ENCODE data around the gene ZNF644.

- TF ChIP-seq, protein P1, sequence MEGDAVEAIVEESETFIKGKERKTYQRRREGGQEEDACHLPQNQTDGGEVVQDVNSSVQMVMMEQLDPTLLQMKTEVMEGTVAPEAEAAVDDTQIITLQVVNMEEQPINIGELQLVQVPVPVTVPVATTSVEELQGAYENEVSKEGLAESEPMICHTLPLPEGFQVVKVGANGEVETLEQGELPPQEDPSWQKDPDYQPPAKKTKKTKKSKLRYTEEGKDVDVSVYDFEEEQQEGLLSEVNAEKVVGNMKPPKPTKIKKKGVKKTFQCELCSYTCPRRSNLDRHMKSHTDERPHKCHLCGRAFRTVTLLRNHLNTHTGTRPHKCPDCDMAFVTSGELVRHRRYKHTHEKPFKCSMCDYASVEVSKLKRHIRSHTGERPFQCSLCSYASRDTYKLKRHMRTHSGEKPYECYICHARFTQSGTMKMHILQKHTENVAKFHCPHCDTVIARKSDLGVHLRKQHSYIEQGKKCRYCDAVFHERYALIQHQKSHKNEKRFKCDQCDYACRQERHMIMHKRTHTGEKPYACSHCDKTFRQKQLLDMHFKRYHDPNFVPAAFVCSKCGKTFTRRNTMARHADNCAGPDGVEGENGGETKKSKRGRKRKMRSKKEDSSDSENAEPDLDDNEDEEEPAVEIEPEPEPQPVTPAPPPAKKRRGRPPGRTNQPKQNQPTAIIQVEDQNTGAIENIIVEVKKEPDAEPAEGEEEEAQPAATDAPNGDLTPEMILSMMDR (IDR thresholded peaks at IDR 0.05), result no peak
- no peak for TF ChIP-seq EZH2 (IDR thresholded peaks at IDR 0.05; ENCODE audit: borderline replicate concordance, insufficient read depth, low read depth, low read length, poor library complexity, severe bottlenecking)
Observed at GRCh38 chr1:91007092-91007491, 14.7 kb downstream of the ZNF644 start.
